PC-9 (cell line): Measurements from ENCODE around the gene ME3. TPM values are rescaled to one million over a fixed set of nuclear protein-coding genes. Genes with fewer than 3 reads are reported as not detected.
"Not testable (repeated sequence)": the region's sequence is repeated elsewhere in the genome, so short reads cannot be mapped to it uniquely, and the experiment has no call there.

Experiments
- BruUV-seq: library from RNA; stranded (reverse); fragments of 400-500 nt; replicated peaks from 2 replicates; lab custom pipeline; 2021; lab: Mats Ljungman, UMichigan
- CTCF ChIA-PET: fragments of 300-600 bp; sonication (Branson Sonifier 250); formaldehyde crosslinking; loops from one replicate; lab custom pipeline; 2022; ENCODE audit warnings: antibody characterized with exemption; lab: Charles Lee
- POLR2A ChIA-PET: fragments of 300-600 bp; sonication (Branson Sonifier 250); formaldehyde crosslinking; loops from one replicate; lab custom pipeline; 2022; ENCODE audit warnings: antibody characterized with exemption; ENCODE audit not compliant: unreplicated experiment; lab: Charles Lee
- DNase-seq, 2 experiments: peaks; one replicate each; pipeline versions ENCODE4 v3.0.0 to v3.0.0-alpha.2; 2015 to 2022; ENCODE audit warnings: mixed read lengths in 1 of 2
- H2AFZ ChIP-seq: fragments of 200-600 bp; sonication (generic); 2 replicates; pipeline ENCODE4 v1.8.1; 2017; ENCODE audit warnings: antibody characterized with exemption
- H3F3A ChIP-seq: fragments of 200-600 bp; sonication (generic); 2 replicates; pipeline ENCODE4 v1.8.1; 2017; ENCODE audit warnings: antibody characterized with exemption, mild to moderate bottlenecking, low read depth; ENCODE audit not compliant: insufficient read depth
- H3K27ac ChIP-seq: fragments of 200-600 bp; sonication (generic); 2 replicates; pipeline ENCODE4 v1.6.1; 2016; ENCODE audit warnings: mixed run types
- H3K27me3 ChIP-seq: fragments of 200-600 bp; sonication (generic); 2 replicates; pipeline ENCODE4 v1.6.1; 2016; ENCODE audit warnings: low read depth, mixed run types; ENCODE audit not compliant: insufficient read depth
- H3K36me3 ChIP-seq: fragments of 200-600 bp; sonication (generic); 2 replicates; pipeline ENCODE4 v1.6.1; 2016; ENCODE audit warnings: low read depth, mixed run types
- H3K4me1 ChIP-seq: fragments of 200-600 bp; sonication (generic); replicated peaks from 2 replicates; pipeline ENCODE4 v1.6.1; 2016; ENCODE audit warnings: mixed run types; ENCODE audit not compliant: insufficient read depth
- H3K4me2 ChIP-seq: fragments of 200-600 bp; sonication (generic); 2 replicates; pipeline ENCODE4 v1.6.1; 2017; ENCODE audit warnings: mixed run types
- H3K4me3 ChIP-seq: fragments of 200-600 bp; sonication (generic); 2 replicates; pipeline ENCODE4 v1.6.1; 2016; ENCODE audit warnings: mixed run types
- H3K79me2 ChIP-seq: fragments of 200-600 bp; sonication (generic); 2 replicates; pipeline ENCODE4 v1.6.1; 2017; ENCODE audit warnings: low read depth, mixed run types
- H3K9me2 ChIP-seq: fragments of 200-600 bp; sonication (generic); 2 replicates; pipeline ENCODE4 v1.8.1; 2017; ENCODE audit warnings: mild to moderate bottlenecking; ENCODE audit not compliant: insufficient read depth
- H3K9me3 ChIP-seq: fragments of 200-600 bp; sonication (generic); 2 replicates; pipeline ENCODE4 v1.8.1; 2016; ENCODE audit warnings: low read depth; ENCODE audit not compliant: insufficient read depth
- H4K20me1 ChIP-seq: fragments of 200-600 bp; sonication (generic); 2 replicates; pipeline ENCODE4 v1.8.1; 2017; ENCODE audit not compliant: insufficient read depth
- CTCF ChIP-seq: fragments of 200-600 bp; sonication (generic); conservative IDR thresholded peaks from 2 replicates; pipeline ENCODE4 v1.6.1; 2017; ENCODE audit warnings: mixed run types, antibody characterized with exemption, mild to moderate bottlenecking, moderate library complexity
- EZH2 ChIP-seq: fragments of 200-600 bp; sonication (generic); IDR thresholded peaks from 2 replicates; pipeline ENCODE4 v1.8.0; 2017; ENCODE audit warnings: antibody characterized with exemption, low read depth
- intact Hi-C: fragments of 100-400 bp; cut with micrococcal nuclease; formaldehyde crosslinking; loops from one replicate; pipeline ENCODE4 v1.10.0; 2022; ENCODE audit not compliant: unreplicated experiment
- total RNA-seq: library from RNA; stranded (reverse); gene quantifications from 2 replicates; pipeline ENCODE4 v1.2.3, GENCODE V29; 2021

ME3 gene
- total RNA-seq, 1 experiment from 2014 or later = 34.0 TPM

- H3F3A ChIP-seq = no peaks in the 10 kb centered on the region
- intact Hi-C loops = no loop called here
- H3K79me2 ChIP-seq = no peaks in the 10 kb centered on the region
- no peaks in the 10 kb centered on the region for H3K9me2 ChIP-seq
- no peak overlapping the region for H3K4me2 ChIP-seq
- no peak for TF ChIP-seq CTCF
- TF ChIP-seq EZH2 = no peak
- CTCF ChIA-PET = interaction anchor here (0.6 kb wide), 1 partner anchor 258 kb away, joined by 3 read pairs; no protein-coding TSS in a partner anchor
- H3K27ac ChIP-seq = no peak overlapping the region
- no peak overlapping the region for H2AFZ ChIP-seq
- no peaks in the 10 kb centered on the region for H3K4me1 ChIP-seq
- H3K9me3 ChIP-seq = no peaks in the 10 kb centered on the region
- H3K27me3 ChIP-seq = no peaks in the 10 kb centered on the region
- no peak overlapping the region for H3K4me3 ChIP-seq
- H4K20me1 ChIP-seq = no peaks in the 10 kb centered on the region
- H3K36me3 ChIP-seq = 0 out of 2 replicates have a peak, but pooled peaks cover 12% of the 10 kb centered on the region
- BruUV-seq = no TSS peak
- no peak for DNase-seq
- POLR2A ChIA-PET = interaction anchor here (0.7 kb wide), 1 partner anchor 579 kb away, joined by 5 read pairs; no protein-coding TSS in a partner anchor
Measured at GRCh38 chr11:86660088-86660487, 12.3 kb downstream of the ME3 start.

GRCh38 chr11:86658534-86658933, 13.9 kb downstream of the ME3 start:
- no peaks in the 10 kb centered on the region for H4K20me1 ChIP-seq
- POLR2A ChIA-PET = no interaction called here
- no TSS peak for BruUV-seq

DNA sequence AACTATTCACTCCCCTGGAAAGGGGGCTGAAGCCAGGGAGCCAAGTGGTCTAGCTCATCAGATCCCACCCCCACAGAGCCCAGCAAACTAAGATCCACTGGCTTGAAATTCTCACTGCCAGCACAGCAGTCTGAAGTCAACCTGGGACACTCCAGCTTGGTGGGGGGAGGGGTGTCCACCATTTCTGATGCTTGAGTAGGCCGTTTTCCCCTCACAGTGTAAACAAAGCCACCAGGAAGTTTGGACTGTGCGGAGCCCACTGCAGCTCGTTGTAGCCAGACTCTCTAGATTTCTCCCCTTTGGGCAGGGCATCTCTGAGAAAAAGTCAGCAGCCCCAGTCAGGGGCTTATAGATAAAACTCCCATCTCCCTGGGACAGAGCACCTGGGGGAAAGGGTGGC, 27.2 kb downstream of the ME3 start:
- CTCF ChIA-PET, H3K27ac ChIP-seq, H3K36me3 ChIP-seq, H3K9me2 ChIP-seq, H3K9me3 ChIP-seq, H3F3A ChIP-seq, intact Hi-C loops, H2AFZ ChIP-seq, H4K20me1 ChIP-seq, H3K27me3 ChIP-seq, BruUV-seq, POLR2A ChIA-PET, H3K4me2 ChIP-seq, DNase-seq, H3K79me2 ChIP-seq, H3K4me3 ChIP-seq: not testable (repeated sequence)
- H3K4me1 ChIP-seq = peaks cover 15% of the 10 kb centered on the region

More at GRCh38 chr11:86658534-86658933, 13.9 kb downstream of the ME3 start:
- CTCF ChIA-PET = no interaction called here
- 0 out of 2 replicates have a peak, but pooled peaks cover 2% of the 10 kb centered on the region for H3K36me3 ChIP-seq
- no peak for TF ChIP-seq CTCF
- TF ChIP-seq EZH2 = no peak
- no peaks in the 10 kb centered on the region for H3K9me2 ChIP-seq
- no peaks in the 10 kb centered on the region for H3K79me2 ChIP-seq
- no peaks in the 10 kb centered on the region for H3K27me3 ChIP-seq
- intact Hi-C loops = no loop called here
- no peak for DNase-seq
- H3K4me1 ChIP-seq = no peaks in the 10 kb centered on the region
- no peaks in the 10 kb centered on the region for H3K9me3 ChIP-seq
- H3K27ac ChIP-seq = no peak overlapping the region
- no peak overlapping the region for H3K4me3 ChIP-seq
- no peak overlapping the region for H3K4me2 ChIP-seq
- H3F3A ChIP-seq = no peaks in the 10 kb centered on the region
- no peak overlapping the region for H2AFZ ChIP-seq

DNA sequence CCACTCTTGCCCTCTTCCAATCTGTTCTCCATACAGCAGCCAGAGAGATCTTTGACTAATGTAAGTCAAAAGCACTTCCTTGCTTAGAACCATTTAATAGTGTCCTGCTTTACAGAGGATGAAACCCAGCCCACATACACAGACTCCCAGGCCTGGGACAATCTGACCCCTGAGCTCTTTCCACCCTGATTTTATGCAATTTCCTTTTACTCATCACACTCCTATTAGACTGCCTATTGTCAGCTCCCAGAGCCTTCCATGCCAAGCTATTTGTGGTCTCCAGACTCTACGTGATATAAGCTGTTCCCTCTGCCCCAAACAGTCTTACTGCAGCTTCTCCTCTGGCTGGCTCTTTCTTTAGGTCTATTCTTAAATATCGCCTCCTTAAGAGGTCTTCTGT, 28.1 kb downstream of the ME3 start:
- no peak overlapping the region for H2AFZ ChIP-seq
- POLR2A ChIA-PET = interaction anchor here (0.6 kb wide), 1 partner anchor 819 kb away, joined by 10 read pairs; no protein-coding TSS in a partner anchor

More for the DNA sequence above, 28.1 kb downstream of the ME3 start:
- H3K4me2 ChIP-seq = no peak overlapping the region
- H3K27ac ChIP-seq = no peak overlapping the region
- CTCF ChIA-PET = no interaction called here
- peaks cover 21% of the 10 kb centered on the region for H3K4me1 ChIP-seq
- BruUV-seq = no TSS peak
- H3K9me2 ChIP-seq = no peaks in the 10 kb centered on the region
- H3K36me3 ChIP-seq = no peaks in the 10 kb centered on the region
- no peaks in the 10 kb centered on the region for H3K9me3 ChIP-seq
- TF ChIP-seq EZH2 (no peak), CTCF (no peak)
- H4K20me1 ChIP-seq = no peaks in the 10 kb centered on the region
- 0 out of 2 replicates have a peak, but pooled peaks cover 6% of the 10 kb centered on the region for H3K79me2 ChIP-seq
- intact Hi-C loops = no loop called here
- no peak overlapping the region for H3K4me3 ChIP-seq
- H3F3A ChIP-seq = peaks cover 7% of the 10 kb centered on the region; the same call in 1 of the 2 replicates
- no peak for DNase-seq
- H3K27me3 ChIP-seq = no peaks in the 10 kb centered on the region
